AG08395 (cell line): ENCODE measurements around the gene KCNJ18.
"Not testable (repeated sequence)": the region's sequence is repeated elsewhere in the genome, so short reads cannot be mapped to it uniquely, and the experiment has no call there.

Experiments
- DNase-seq: peaks from one replicate; pipeline ENCODE4 v3.0.0; 2012; ENCODE audit warnings: mixed read lengths, low spot score

KCNJ18 gene

GRCh38 chr17:21685061-21685795, 7.1 kb upstream of the KCNJ18 start:
- DNase-seq, result not testable (repeated sequence)

GRCh38 chr17:21686165-21687015, 5.9 kb upstream of the KCNJ18 start:
- DNase-seq, result no peak

GRCh38 chr17:21687136-21687953, 5.0 kb upstream of the KCNJ18 start:
- no peak for DNase-seq

- DNase-seq, result no peak
Observed at GRCh38 chr17:21688293-21688949, 3.9 kb upstream of the KCNJ18 start.

GRCh38 chr17:21689604-21690003, 2.7 kb upstream of the KCNJ18 start:
- peak; percentile 56 for DNase-seq

- not testable (repeated sequence) for DNase-seq
Observed at GRCh38 chr17:21690811-21691210, 1.5 kb upstream of the KCNJ18 start.

GRCh38 chr17:21691481-21691880, 842 bp upstream of the KCNJ18 start:
- not testable (repeated sequence) for DNase-seq

GRCh38 chr17:21692704-21693065, 362 bp downstream of the KCNJ18 start:
- DNase-seq, result not testable (repeated sequence)

- DNase-seq, result not testable (repeated sequence)
Observed at GRCh38 chr17:21693391-21693796, 1.1 kb downstream of the KCNJ18 start.

GRCh38 chr17:21693937-21694336, 1.6 kb downstream of the KCNJ18 start:
- not testable (repeated sequence) for DNase-seq

GRCh38 chr17:21696227-21696626, 3.9 kb downstream of the KCNJ18 start:
- not testable (repeated sequence) for DNase-seq

GRCh38 chr17:21696842-21697507, 4.7 kb downstream of the KCNJ18 start:
- DNase-seq, result not testable (repeated sequence)

- not testable (repeated sequence) for DNase-seq
Observed at GRCh38 chr17:21697508-21697860, 5.2 kb downstream of the KCNJ18 start.

- not testable (repeated sequence) for DNase-seq
Observed at GRCh38 chr17:21698437-21699075, 6.2 kb downstream of the KCNJ18 start.

GRCh38 chr17:21699124-21699523, 6.8 kb downstream of the KCNJ18 start:
- not testable (repeated sequence) for DNase-seq

- not testable (repeated sequence) for DNase-seq
Observed at GRCh38 chr17:21699573-21700236, 7.4 kb downstream of the KCNJ18 start.

GRCh38 chr17:21701090-21701489, 8.8 kb downstream of the KCNJ18 start:
- not testable (repeated sequence) for DNase-seq

- not testable (repeated sequence) for DNase-seq
Observed at GRCh38 chr17:21702029-21702428, 9.7 kb downstream of the KCNJ18 start.

- DNase-seq, result not testable (repeated sequence)
Observed at GRCh38 chr17:21702521-21702920, 10.2 kb downstream of the KCNJ18 start.
